ENCODE results near the gene DEAF1.

GRCh38 chr11:629237-629583 is 65.8 kb downstream of the DEAF1 start:
- TF ChIP-seq SPI1 (IDR thresholded peaks at IDR 0.05; ENCODE audit: low read depth, low read length) (0 out of 2 replicates have a peak, but pooled peaks have one; percentile 1), POLR2A (IDR thresholded peaks at IDR 0.05; ENCODE audit: low read depth, low read length) (no peak), TAF1 (IDR thresholded peaks at IDR 0.05; ENCODE audit: low read depth, low read length) (no peak), POLR2AphosphoS5 (IDR thresholded peaks at IDR 0.05; ENCODE audit: low read depth, low read length) (no peak)
